Liver (tissue), 3 donors: ENCODE results near the gene SLPI.

ENCODE experiments used
- CTCF ChIP-seq: fragments of 150-350 bp; IDR thresholded peaks from 2 replicates; pipeline ENCODE4 v1.5.1; 2017; ENCODE audit warnings: improper control_type of control experiment, low read depth, low read length; ENCODE audit not compliant: missing input control
- EGR1 ChIP-seq, 2 donors: IDR thresholded peaks; 2 replicates each; pipeline ENCODE4 v1.6.1; 2016 to 2018; ENCODE audit warnings: antibody characterized with exemption in 2 of 2, low read depth in 2 of 2
- MAX ChIP-seq: IDR thresholded peaks from 2 replicates; pipeline ENCODE4 v1.6.1; 2016; ENCODE audit warnings: antibody characterized with exemption
- RAD21 ChIP-seq, 2 donors: IDR thresholded peaks; 2 replicates each; pipeline ENCODE4 v1.6.1; 2016; ENCODE audit warnings: antibody characterized with exemption in 2 of 2, mild to moderate bottlenecking in 2 of 2
- SP1 ChIP-seq: IDR thresholded peaks from 2 replicates; pipeline ENCODE4 v1.6.1; 2018; ENCODE audit warnings: antibody characterized with exemption, mild to moderate bottlenecking
- TAF1 ChIP-seq: conservative IDR thresholded peaks from 2 replicates; pipeline ENCODE4 v1.6.1; 2016; ENCODE audit warnings: antibody characterized with exemption, mild to moderate bottlenecking
- ZBTB33 ChIP-seq: IDR thresholded peaks from 2 replicates; pipeline ENCODE4 v1.6.1; 2016; ENCODE audit warnings: antibody characterized with exemption
- donor health status: healthy.
- donor health status: healthy.

- TF ChIP-seq TAF1 (no peak), CTCF (peak; percentile 56), RAD21 (IDR thresholded peaks at IDR 0.05) (peak; percentile 59 to 79), ZBTB33 (no peak), EGR1 (IDR thresholded peaks at IDR 0.05; ENCODE audit: low read depth in 2 of 2) (no peak), MAX (no peak), SP1 (no peak)
These were observed 18.4 kb downstream of the SLPI start for GRCh38 chr20:45235995-45236394.
